HepG2 (cell line): ENCODE measurements around the gene DNAH8. TPM values are rescaled to one million over a fixed set of nuclear protein-coding genes. Genes with fewer than 3 reads are reported as not detected.

Experiments used
- ATAC-seq: fragments of 200-7000 bp; cut with Tn5 transposase; 3 replicates; pipeline ENCODE4 v1.9.1; 2020; ENCODE audit warnings: mild to moderate bottlenecking, moderate library complexity
- BruUV-seq: library from RNA; stranded (reverse); fragments of 400-500 nt; replicated peaks from 2 replicates; lab custom pipeline; 2021; lab: Mats Ljungman, UMichigan
- CTCF ChIA-PET: fragments of 300-600 bp; formaldehyde crosslinking; extraction: SDS; loops from one replicate; lab custom pipeline; 2021; ENCODE audit warnings: low total read pairs, inconsistent platforms, low intra/inter-chr PET ratio; lab: Yijun Ruan, JAX
- POLR2A ChIA-PET: fragments of 350-600 bp; sonication (Branson Sonifier 250); formaldehyde crosslinking; loops from one replicate; lab custom pipeline; 2020; ENCODE audit warnings: antibody characterized with exemption, inconsistent platforms; lab: Yijun Ruan, JAX
- DNase-seq: peaks from one replicate; pipeline ENCODE4 v3.0.0-alpha.2; 2015; ENCODE audit warnings: low spot score
- FAIRE-seq: peaks from 3 replicates; lab custom pipeline; 2011; peaks lifted over from hg19 to GRCh38; lab: Jason Lieb, UNC
- H2AFZ ChIP-seq: one replicate; pipeline ENCODE4 v1.6.1; 2011; ENCODE audit warnings: low read length, inconsistent platforms
- H3K27ac ChIP-seq: fragments of 300-600 bp; 3 replicates; pipeline ENCODE4 v1.8.0; 2011; ENCODE audit warnings: mixed run types, mild to moderate bottlenecking, mixed read lengths, low read length, inconsistent platforms; ENCODE audit not compliant: insufficient read depth; ENCODE audit errors: extremely low read length
- H3K27me3 ChIP-seq, 2 experiments: fragments of 200-600 bp in 1 of 2; 2 replicates in 1 of 2; 3 replicates in 1 of 2; pipeline versions ENCODE4 v1.6.0 to v1.8.0; 2011; ENCODE audit warnings: low read length in 2 of 2, mild to moderate bottlenecking in 2 of 2, moderate library complexity in 2 of 2, inconsistent platforms in 1 of 2; ENCODE audit not compliant: insufficient read depth in 2 of 2, control insufficient read depth in 1 of 2
- H3K36me3 ChIP-seq, 2 experiments: fragments of 200-600 bp in 1 of 2; replicated peaks in 1 of 2; 2 replicates in 1 of 2; 3 replicates in 1 of 2; pipeline versions ENCODE4 v1.5.1 to v1.8.0; 2011; ENCODE audit warnings: low read length in 2 of 2, inconsistent platforms in 1 of 2; ENCODE audit not compliant: insufficient read depth in 2 of 2, control insufficient read depth in 1 of 2
- H3K4me1 ChIP-seq: 2 replicates; pipeline ENCODE4 v1.5.1; 2012; ENCODE audit warnings: low read length, inconsistent platforms; ENCODE audit not compliant: insufficient read depth
- H3K4me2 ChIP-seq: 2 replicates; pipeline ENCODE4 v1.6.0; 2011; ENCODE audit warnings: low read depth, low read length, inconsistent platforms
- H3K4me3 ChIP-seq, 3 experiments: fragments of 200-600 bp in 1 of 3; sonication (generic), shearing (Covaris generic) in 1 of 3; replicated peaks in 1 of 3; 2 replicates each; pipeline ENCODE4 v1.5.1; 2011 to 2016; ENCODE audit warnings: low read length in 3 of 3, inconsistent platforms in 2 of 3, low read depth in 2 of 3, mild to moderate bottlenecking in 2 of 3, control low read depth in 1 of 3, mixed read lengths in 1 of 3; ENCODE audit not compliant: insufficient read depth in 1 of 3
- H3K79me2 ChIP-seq: one replicate; pipeline ENCODE4 v1.6.1; 2011; ENCODE audit warnings: low read length, inconsistent platforms; ENCODE audit not compliant: insufficient read depth
- H3K9ac ChIP-seq: 2 replicates; pipeline ENCODE4 v1.6.0; 2011; ENCODE audit warnings: mild to moderate bottlenecking, low read depth, low read length, inconsistent platforms; ENCODE audit not compliant: insufficient read depth
- H3K9me3 ChIP-seq: 2 replicates; pipeline ENCODE4 v1.5.1; 2012; ENCODE audit warnings: mild to moderate bottlenecking, low read length
- H4K20me1 ChIP-seq: 2 replicates; pipeline ENCODE4 v1.6.0; 2011; ENCODE audit warnings: inconsistent platforms, mild to moderate bottlenecking, low read length, moderate library complexity; ENCODE audit not compliant: insufficient read depth
- ARID2 ChIP-seq: sonication (generic); formaldehyde crosslinking; IDR thresholded peaks from 2 replicates; pipeline ENCODE4 v1.8.1; 2022; ENCODE audit warnings: mild to moderate bottlenecking, missing genetic modification reagents, borderline replicate concordance
- ARNT ChIP-seq: fragments of 450-650 bp; IDR thresholded peaks from 2 replicates; pipeline ENCODE4 v1.6.1; 2017
- CBX1 ChIP-seq: IDR thresholded peaks from one replicate; pipeline ENCODE4 v1.6.1; 2016; ENCODE audit warnings: antibody characterized with exemption, low read depth
- FLYWCH1 ChIP-seq: sonication (generic); formaldehyde crosslinking; IDR thresholded peaks from 2 replicates; pipeline ENCODE4 v1.8.1; 2023; ENCODE audit warnings: mild to moderate bottlenecking, missing genetic modification reagents
- GTF2F1 ChIP-seq: fragments of 150-350 bp; IDR thresholded peaks from 2 replicates; pipeline ENCODE4 v1.6.1; 2014; ENCODE audit warnings: low read length
- IRF2 ChIP-seq: IDR thresholded peaks from 2 replicates; pipeline ENCODE4 v1.6.1; 2018; ENCODE audit warnings: missing genetic modification reagents, missing compliant biosample characterization
- MATR3 ChIP-seq: sonication (generic); formaldehyde crosslinking; IDR thresholded peaks from 2 replicates; pipeline ENCODE4 v1.4.0; 2020; ENCODE audit warnings: missing genetic modification reagents
- MIXL1 ChIP-seq: IDR thresholded peaks from 2 replicates; pipeline ENCODE4 v1.6.1; 2016
- NR1H2 ChIP-seq: sonication (generic); formaldehyde crosslinking; IDR thresholded peaks from 2 replicates; pipeline ENCODE4 v1.8.1; 2022; ENCODE audit warnings: low read depth, missing genetic modification reagents, borderline replicate concordance
- SYNCRIP ChIP-seq: fragments of 200-400 bp; formaldehyde crosslinking; IDR thresholded peaks from 2 replicates; pipeline ENCODE4 v1.6.1; 2018; ENCODE audit warnings: mild to moderate bottlenecking, low read depth, low read length; ENCODE audit not compliant: insufficient read depth
- ZBTB1 ChIP-seq: sonication (generic); formaldehyde crosslinking; IDR thresholded peaks from 2 replicates; pipeline ENCODE4 v1.4.0; 2020; ENCODE audit warnings: missing genetic modification reagents, borderline replicate concordance
- ZC3H13 ChIP-seq: sonication (generic); formaldehyde crosslinking; IDR thresholded peaks from 2 replicates; pipeline ENCODE4 v1.8.1; 2023; ENCODE audit warnings: mild to moderate bottlenecking, missing genetic modification reagents, moderate library complexity
- ZNF709 ChIP-seq: sonication (generic); formaldehyde crosslinking; IDR thresholded peaks from 2 replicates; pipeline ENCODE4 v1.5.0; 2020; ENCODE audit warnings: mild to moderate bottlenecking, missing genetic modification reagents
- ZNF788 ChIP-seq: sonication (generic); formaldehyde crosslinking; IDR thresholded peaks from 2 replicates; pipeline ENCODE4 v1.5.0; 2020; ENCODE audit warnings: mild to moderate bottlenecking, missing genetic modification reagents, borderline replicate concordance
- ZNF839 ChIP-seq: sonication (generic); formaldehyde crosslinking; IDR thresholded peaks from 2 replicates; pipeline ENCODE4 v1.4.0; 2020; ENCODE audit warnings: missing genetic modification reagents, mild to moderate bottlenecking, borderline replicate concordance
- WGBS: methylation state at CpG from one replicate; pipeline ENCODE4 v1.1.6; 2017; ENCODE audit warnings: low lambda C conversion rate; 5-methylcytosine and 5-hydroxymethylcytosine counted together
- in situ Hi-C: cut with HindIII; loops from 2 replicates; pipeline ENCODE4 v1.10.0; 2017; ENCODE audit warnings: low pct_unique_long_range_greater_than_20kb; ENCODE audit not compliant: extremely low pct_ligation_motif_present
- intact Hi-C: fragments of 100-400 bp; cut with micrococcal nuclease; formaldehyde crosslinking; loops from one replicate; pipeline ENCODE4 v1.10.0; 2022; ENCODE audit not compliant: unreplicated experiment
- polyA plus RNA-seq, 8 experiments: library from polyadenylated mRNA; depleted of rRNA in 3 of 8; stranded (reverse) in 7 of 8; unstranded in 1 of 8; fragments of >200 nt; fragmentation: Illumina TruSeq in 4 of 8; extraction: Trizol in 4 of 8; gene quantifications; 2 replicates each; pipeline versions ENCODE4 v1.2.1 to v1.2.3, GENCODE V29; 2011 to 2016; ENCODE audit warnings: low read depth in 4 of 8, missing spikeins in 1 of 8, mixed read lengths in 1 of 8; ENCODE audit not compliant: insufficient read depth in 1 of 8
- total RNA-seq, 5 experiments: library from RNA; depleted of rRNA; stranded (reverse); fragments of >200 nt; fragmentation: Illumina TruSeq; extraction: Trizol; gene quantifications; 2 replicates each; pipeline ENCODE4 v1.2.3, GENCODE V29; 2016; ENCODE audit warnings: low read depth in 1 of 5
- TF ChIP-seq, protein P1 (sequence below): sonication (generic); formaldehyde crosslinking; IDR thresholded peaks from 2 replicates; pipeline ENCODE4 v1.4.0; 2020; ENCODE audit warnings: missing genetic modification reagents
- TF ChIP-seq, protein P2 (sequence below): sonication (generic); formaldehyde crosslinking; IDR thresholded peaks from 2 replicates; pipeline ENCODE4 v1.8.0; 2022; ENCODE audit warnings: missing genetic modification reagents, mild to moderate bottlenecking, borderline replicate concordance

DNAH8 gene
- total and polyA plus RNA-seq, 2 of the 13 experiments (the other 11 are each of a cell fraction or from before 2014, with no cell fraction given) = not detected

DNA sequence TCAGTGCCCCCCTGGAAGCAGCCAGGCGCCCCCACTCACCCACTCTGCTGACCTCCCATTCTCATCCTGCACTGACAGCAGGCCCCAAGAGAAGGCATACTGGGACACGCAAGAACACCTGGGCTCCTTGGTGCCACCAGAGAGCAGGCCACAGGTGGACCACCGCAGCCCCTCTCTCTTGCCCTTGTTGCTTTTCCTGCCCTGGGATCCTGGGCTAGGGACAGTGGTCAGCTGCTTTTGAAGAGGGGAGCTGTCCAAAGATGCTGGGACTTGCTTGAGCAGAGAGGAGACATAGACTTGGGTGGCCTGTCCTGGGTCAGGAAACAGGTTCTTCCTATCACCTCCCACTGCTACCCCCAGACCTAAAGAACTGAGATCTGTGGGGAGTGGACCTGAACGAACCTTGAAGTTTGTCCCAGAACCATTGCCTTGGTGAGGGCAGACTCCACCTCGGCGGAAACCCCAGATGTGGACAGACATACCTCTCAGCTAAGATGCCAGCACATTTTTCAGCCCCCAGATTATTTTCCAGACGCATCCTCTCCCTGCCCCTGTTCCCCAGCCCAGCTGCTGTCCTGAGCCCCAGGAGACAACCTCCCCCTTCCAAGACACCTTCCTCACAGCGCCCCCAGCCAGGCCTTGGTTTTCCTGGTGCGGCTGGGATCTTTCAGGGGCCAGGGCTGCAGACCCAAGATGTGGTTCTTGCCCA lies 334.6 kb downstream of the DNAH8 start:
- WGBS = 47% methylated on average over 7 of the region's 9 CpGs
- FAIRE-seq (no peak), DNase-seq (no peak), ATAC-seq (no peak)
- Histone ChIP-seq H3K79me2 (no peaks in the 10 kb centered on the region), H3K4me1 (no peaks in the 10 kb centered on the region), H3K4me2 (no peak overlapping the region), H3K27ac (no peak overlapping the region), H4K20me1 (no peaks in the 10 kb centered on the region), H3K9me3 (no peaks in the 10 kb centered on the region), H3K9ac (no peak overlapping the region), H3K27me3 (peaks cover 6 to 58% of the 10 kb centered on the region in 2 experiments), H3K4me3 (no peak overlapping the region), H2AFZ (no peak overlapping the region), H3K36me3 (no peaks in the 10 kb centered on the region)
- TF ChIP-seq, protein P1, sequence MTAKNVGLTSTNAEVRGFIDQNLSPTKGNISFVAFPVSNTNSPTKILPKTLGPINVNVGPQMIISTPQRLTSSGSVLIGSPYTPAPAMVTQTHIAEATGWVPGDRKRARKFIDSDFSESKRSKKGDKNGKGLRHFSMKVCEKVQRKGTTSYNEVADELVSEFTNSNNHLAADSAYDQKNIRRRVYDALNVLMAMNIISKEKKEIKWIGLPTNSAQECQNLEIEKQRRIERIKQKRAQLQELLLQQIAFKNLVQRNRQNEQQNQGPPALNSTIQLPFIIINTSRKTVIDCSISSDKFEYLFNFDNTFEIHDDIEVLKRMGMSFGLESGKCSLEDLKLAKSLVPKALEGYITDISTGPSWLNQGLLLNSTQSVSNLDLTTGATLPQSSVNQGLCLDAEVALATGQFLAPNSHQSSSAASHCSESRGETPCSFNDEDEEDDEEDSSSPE = no peak
- TF ChIP-seq CBX1 = no peak
- TF ChIP-seq SYNCRIP = no peak
- TF ChIP-seq ARNT = no peak
- TF ChIP-seq MIXL1 = no peak
- TF ChIP-seq MATR3 (CRISPR knock-in tag) = no peak
- TF ChIP-seq ARID2 = no peak
- TF ChIP-seq GTF2F1 = no peak
- TF ChIP-seq NR1H2 (CRISPR knock-in tag) = no peak
- TF ChIP-seq IRF2 = no peak
- TF ChIP-seq ZNF839 (CRISPR knock-in tag) = no peak
- TF ChIP-seq, protein P2, sequence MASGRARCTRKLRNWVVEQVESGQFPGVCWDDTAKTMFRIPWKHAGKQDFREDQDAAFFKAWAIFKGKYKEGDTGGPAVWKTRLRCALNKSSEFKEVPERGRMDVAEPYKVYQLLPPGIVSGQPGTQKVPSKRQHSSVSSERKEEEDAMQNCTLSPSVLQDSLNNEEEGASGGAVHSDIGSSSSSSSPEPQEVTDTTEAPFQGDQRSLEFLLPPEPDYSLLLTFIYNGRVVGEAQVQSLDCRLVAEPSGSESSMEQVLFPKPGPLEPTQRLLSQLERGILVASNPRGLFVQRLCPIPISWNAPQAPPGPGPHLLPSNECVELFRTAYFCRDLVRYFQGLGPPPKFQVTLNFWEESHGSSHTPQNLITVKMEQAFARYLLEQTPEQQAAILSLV (CRISPR knock-in tag) = no peak
- no peak for TF ChIP-seq ZC3H13 (CRISPR knock-in tag)
- no peak for TF ChIP-seq ZNF709 (CRISPR knock-in tag)
- TF ChIP-seq ZNF788 = no peak
- TF ChIP-seq ZBTB1 = no peak
- TF ChIP-seq FLYWCH1 (CRISPR knock-in tag) = no peak
- ChIA-PET POLR2A (no interaction called here), CTCF (no interaction called here)
- intact Hi-C loops (no loop called here), in situ Hi-C loops (no loop called here)
- BruUV-seq = no TSS peak
